ENCODE data around the gene FETUB. TPM values are rescaled to one million over a fixed set of nuclear protein-coding genes. Genes with fewer than 3 reads are reported as not detected.

Gene FETUB
- total and polyA plus RNA-seq, 2 of the 8 experiments (the other 6 are each of a cell fraction or from before 2014, with no cell fraction given), result 0.15 TPM; not detected in 1

- TF ChIP-seq SP1 (IDR thresholded peaks at IDR 0.05; ENCODE audit: low read depth, low read length), result no peak
- TF ChIP-seq CTCF (IDR thresholded peaks at IDR 0.05; ENCODE audit: control extremely low read depth in 1 of 3, insufficient read depth in 1 of 3, low read depth in 1 of 3, low read length in 3 of 3), result no peak
- no peak for TF ChIP-seq RAD21 (IDR thresholded peaks at IDR 0.05 in 1 of 2, conservative IDR thresholded peaks at IDR 0.05 in 1 of 2; ENCODE audit: low read depth in 2 of 2, low read length in 2 of 2)
- no peak for TF ChIP-seq CHD2 (IDR thresholded peaks at IDR 0.05; ENCODE audit: low read length)
These were observed 13.0 kb downstream of the FETUB start (continued) for GRCh38 chr3:186653080-186653707.
